Measurements from ENCODE around the gene CGNL1.

GRCh38 chr15:57384816-57385215 lies 8.5 kb downstream of the CGNL1 start:
- TF ChIP-seq, protein P1, sequence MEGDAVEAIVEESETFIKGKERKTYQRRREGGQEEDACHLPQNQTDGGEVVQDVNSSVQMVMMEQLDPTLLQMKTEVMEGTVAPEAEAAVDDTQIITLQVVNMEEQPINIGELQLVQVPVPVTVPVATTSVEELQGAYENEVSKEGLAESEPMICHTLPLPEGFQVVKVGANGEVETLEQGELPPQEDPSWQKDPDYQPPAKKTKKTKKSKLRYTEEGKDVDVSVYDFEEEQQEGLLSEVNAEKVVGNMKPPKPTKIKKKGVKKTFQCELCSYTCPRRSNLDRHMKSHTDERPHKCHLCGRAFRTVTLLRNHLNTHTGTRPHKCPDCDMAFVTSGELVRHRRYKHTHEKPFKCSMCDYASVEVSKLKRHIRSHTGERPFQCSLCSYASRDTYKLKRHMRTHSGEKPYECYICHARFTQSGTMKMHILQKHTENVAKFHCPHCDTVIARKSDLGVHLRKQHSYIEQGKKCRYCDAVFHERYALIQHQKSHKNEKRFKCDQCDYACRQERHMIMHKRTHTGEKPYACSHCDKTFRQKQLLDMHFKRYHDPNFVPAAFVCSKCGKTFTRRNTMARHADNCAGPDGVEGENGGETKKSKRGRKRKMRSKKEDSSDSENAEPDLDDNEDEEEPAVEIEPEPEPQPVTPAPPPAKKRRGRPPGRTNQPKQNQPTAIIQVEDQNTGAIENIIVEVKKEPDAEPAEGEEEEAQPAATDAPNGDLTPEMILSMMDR (IDR thresholded peaks at IDR 0.05; ENCODE audit: insufficient read depth, low read length, poor library complexity, severe bottlenecking), result no peak
- TF ChIP-seq EZH2phosphoT487 (conservative IDR thresholded peaks at IDR 0.05; ENCODE audit: low read length), result no peak

All from SU-DHL-6 (cell line).